GM23338 (cell line): ENCODE data around the gene ADD1. TPM values are rescaled to one million over a fixed set of nuclear protein-coding genes. Genes with fewer than 3 reads are reported as not detected.

ENCODE experiments used
- ATAC-seq: fragments of 200-7000 bp; cut with Tn5 transposase; 3 replicates; pipeline ENCODE4 v1.9.1; 2020
- DNase-seq: peaks from one replicate; pipeline ENCODE4 v3.0.0-alpha.2; 2015; ENCODE audit warnings: low spot score
- H2AFZ ChIP-seq: fragments of 200-600 bp; sonication (generic); 2 replicates; pipeline ENCODE4 v1.8.0; 2016; ENCODE audit warnings: antibody characterized with exemption, mild to moderate bottlenecking, moderate library complexity
- H3F3A ChIP-seq: fragments of 200-600 bp; sonication (generic); replicated peaks from 2 replicates; pipeline ENCODE4 v1.8.0; 2017; ENCODE audit warnings: antibody characterized with exemption, mixed run types, low read depth
- H3K27ac ChIP-seq: fragments of 200-600 bp; sonication (generic); 2 replicates; pipeline ENCODE4 v1.6.1; 2016; ENCODE audit warnings: low read depth
- H3K27me3 ChIP-seq: fragments of 200-600 bp; sonication (generic); 2 replicates; pipeline ENCODE4 v1.8.0; 2016; ENCODE audit warnings: mild to moderate bottlenecking, mixed run types, moderate library complexity; ENCODE audit not compliant: insufficient read depth
- H3K36me3 ChIP-seq: fragments of 200-600 bp; sonication (generic); 2 replicates; pipeline ENCODE4 v1.8.0; 2016; ENCODE audit warnings: mild to moderate bottlenecking; ENCODE audit not compliant: insufficient read depth
- H3K4me1 ChIP-seq: fragments of 200-600 bp; sonication (generic); 2 replicates; pipeline ENCODE4 v1.8.0; 2016; ENCODE audit warnings: mild to moderate bottlenecking, moderate library complexity; ENCODE audit not compliant: insufficient read depth
- H3K4me2 ChIP-seq: fragments of 200-600 bp; sonication (generic); 2 replicates; pipeline ENCODE4 v1.7.1; 2017; ENCODE audit warnings: mixed run types
- H3K4me3 ChIP-seq: fragments of 200-600 bp; sonication (generic); 2 replicates; pipeline ENCODE4 v1.6.1; 2016; ENCODE audit warnings: mixed run types
- H3K79me2 ChIP-seq: fragments of 200-600 bp; sonication (generic); replicated peaks from 2 replicates; pipeline ENCODE4 v1.8.0; 2017; ENCODE audit warnings: mild to moderate bottlenecking; ENCODE audit not compliant: insufficient read depth
- H3K9me2 ChIP-seq: fragments of 200-600 bp; sonication (generic); 2 replicates; pipeline ENCODE4 v1.8.0; 2017; ENCODE audit not compliant: insufficient read depth
- H4K20me1 ChIP-seq: fragments of 200-600 bp; sonication (generic); replicated peaks from 2 replicates; pipeline ENCODE4 v1.8.0; 2017; ENCODE audit warnings: mild to moderate bottlenecking; ENCODE audit not compliant: insufficient read depth
- H3K27ac Mint-ChIP-seq: 2 replicates; pipeline ENCODE4 v1.8.0; 2020; ENCODE audit warnings: inconsistent platforms, mild to moderate bottlenecking, moderate library complexity, mixed read lengths
- H3K27me3 Mint-ChIP-seq: 3 replicates; pipeline ENCODE4 v1.8.0; 2022; ENCODE audit warnings: low read depth, mild to moderate bottlenecking, moderate library complexity, mixed read lengths, inconsistent platforms; ENCODE audit not compliant: insufficient read depth, poor library complexity
- H3K36me3 Mint-ChIP-seq: 3 replicates; pipeline ENCODE4 v1.8.0; 2021; ENCODE audit warnings: low read depth, mild to moderate bottlenecking, inconsistent platforms, moderate library complexity, mixed read lengths
- H3K4me1 Mint-ChIP-seq: 3 replicates; pipeline ENCODE4 v1.8.0; 2020; ENCODE audit warnings: mild to moderate bottlenecking, inconsistent platforms, mixed read lengths
- H3K4me3 Mint-ChIP-seq: 3 replicates; pipeline ENCODE4 v1.8.0; 2021; ENCODE audit warnings: moderate library complexity, mild to moderate bottlenecking, inconsistent platforms, mixed read lengths
- H3K9me3 Mint-ChIP-seq: 3 replicates; pipeline ENCODE4 v1.8.0; 2020; ENCODE audit warnings: moderate library complexity, mild to moderate bottlenecking, inconsistent platforms, mixed read lengths
- EZH2 ChIP-seq: fragments of 200-600 bp; sonication (generic); IDR thresholded peaks from one replicate; pipeline ENCODE4 v1.8.0; 2017; ENCODE audit warnings: antibody characterized with exemption, mild to moderate bottlenecking, low read depth; ENCODE audit not compliant: unreplicated experiment
- JUNB ChIP-seq: IDR thresholded peaks from one replicate; pipeline ENCODE4 v1.6.1; 2016; ENCODE audit warnings: antibody characterized with exemption; ENCODE audit not compliant: unreplicated experiment
- ZNF114 ChIP-seq: fragments of 250-450 bp; sonication (Bioruptor Pico); IDR thresholded peaks from 2 replicates; pipeline ENCODE4 v1.5.0; 2020; ENCODE audit warnings: mild to moderate bottlenecking, moderate library complexity
- ZNF331 ChIP-seq: fragments of 250-450 bp; sonication (Bioruptor Pico); IDR thresholded peaks from 2 replicates; pipeline ENCODE4 v1.5.0; 2020; ENCODE audit warnings: low read depth, mild to moderate bottlenecking, moderate library complexity
- polyA plus RNA-seq: library from polyadenylated mRNA; unstranded; fragments of >200 nt; fragmentation: Nextera tagmentation; extraction: Ambion mirVana; gene quantifications from 2 replicates; pipeline ENCODE4 v1.2.1, GENCODE V29; 2016
- total RNA-seq: library from RNA; depleted of rRNA; stranded (reverse); fragments of >200 nt; shearing (Covaris generic); gene quantifications from 2 replicates; pipeline ENCODE4 v1.2.3, GENCODE V29; 2014
- TF ChIP-seq, protein P1 (sequence below), 2 experiments: fragments of 200-600 bp in 1 of 2; sonication (generic) in 1 of 2; conservative IDR thresholded peaks; 2 replicates each; pipeline versions ENCODE4 v1.5.1 to v1.6.1; 2016 to 2017; ENCODE audit warnings: antibody characterized with exemption in 2 of 2, low read depth in 2 of 2, mild to moderate bottlenecking in 2 of 2, moderate library complexity in 1 of 2
- TF ChIP-seq, protein P2 (sequence below): fragments of 250-450 bp; sonication (Bioruptor Pico); IDR thresholded peaks from 2 replicates; pipeline ENCODE4 v1.5.0; 2020; ENCODE audit warnings: mild to moderate bottlenecking, moderate library complexity
- TF ChIP-seq, protein P3 (sequence below): IDR thresholded peaks from one replicate; pipeline ENCODE4 v1.6.1; 2018; ENCODE audit warnings: antibody characterized with exemption; ENCODE audit not compliant: unreplicated experiment

ADD1 gene
- total and polyA plus RNA-seq, 2 experiments from 2014 or later, result 126 to 144 TPM

DNA sequence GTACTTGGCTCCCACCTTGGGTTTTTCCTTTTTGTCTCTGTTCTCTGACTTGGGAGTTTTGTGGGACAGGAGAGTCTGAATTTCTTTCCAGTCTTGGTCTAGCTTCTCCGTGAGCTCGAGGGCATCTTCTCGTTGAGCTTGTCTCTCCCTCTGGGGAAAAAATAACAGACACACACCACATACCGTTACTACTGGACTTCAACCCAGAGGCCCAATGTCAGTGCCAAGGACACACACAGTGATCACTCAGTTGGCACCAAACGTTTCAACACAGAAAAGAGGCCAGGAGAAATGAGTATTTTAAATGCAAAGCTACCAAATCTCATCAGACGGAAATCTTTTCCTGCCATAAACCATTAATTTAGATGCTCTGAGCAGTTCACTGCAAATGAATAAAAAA lies 109.9 kb downstream of the ADD1 start:
- ATAC-seq (no peak), DNase-seq (no peak)
- Mint-ChIP-seq H3K36me3 (peaks cover 99% of the 10 kb centered on the region), H3K9me3 (peaks cover 43% of the 10 kb centered on the region), H3K4me1 (no peaks in the 10 kb centered on the region), H3K27ac (no peak overlapping the region), H3K27me3 (peaks cover 29% of the 10 kb centered on the region), H3K4me3 (no peak overlapping the region)
- Histone ChIP-seq H3K27ac (no peak overlapping the region), H3K36me3 (peaks cover 72% of the 10 kb centered on the region), H3K4me2 (no peak overlapping the region), H3K27me3 (0 out of 2 replicates have a peak, but pooled peaks cover 3% of the 10 kb centered on the region), H3K4me3 (no peak overlapping the region), H4K20me1 (peaks cover 18% of the 10 kb centered on the region), H3K79me2 (peaks cover 33% of the 10 kb centered on the region), H3F3A (peaks cover 18% of the 10 kb centered on the region), H2AFZ (no peak overlapping the region), H3K4me1 (no peaks in the 10 kb centered on the region), H3K9me2 (0 out of 2 replicates have a peak, but pooled peaks cover 12% of the 10 kb centered on the region)
- TF ChIP-seq, protein P1, sequence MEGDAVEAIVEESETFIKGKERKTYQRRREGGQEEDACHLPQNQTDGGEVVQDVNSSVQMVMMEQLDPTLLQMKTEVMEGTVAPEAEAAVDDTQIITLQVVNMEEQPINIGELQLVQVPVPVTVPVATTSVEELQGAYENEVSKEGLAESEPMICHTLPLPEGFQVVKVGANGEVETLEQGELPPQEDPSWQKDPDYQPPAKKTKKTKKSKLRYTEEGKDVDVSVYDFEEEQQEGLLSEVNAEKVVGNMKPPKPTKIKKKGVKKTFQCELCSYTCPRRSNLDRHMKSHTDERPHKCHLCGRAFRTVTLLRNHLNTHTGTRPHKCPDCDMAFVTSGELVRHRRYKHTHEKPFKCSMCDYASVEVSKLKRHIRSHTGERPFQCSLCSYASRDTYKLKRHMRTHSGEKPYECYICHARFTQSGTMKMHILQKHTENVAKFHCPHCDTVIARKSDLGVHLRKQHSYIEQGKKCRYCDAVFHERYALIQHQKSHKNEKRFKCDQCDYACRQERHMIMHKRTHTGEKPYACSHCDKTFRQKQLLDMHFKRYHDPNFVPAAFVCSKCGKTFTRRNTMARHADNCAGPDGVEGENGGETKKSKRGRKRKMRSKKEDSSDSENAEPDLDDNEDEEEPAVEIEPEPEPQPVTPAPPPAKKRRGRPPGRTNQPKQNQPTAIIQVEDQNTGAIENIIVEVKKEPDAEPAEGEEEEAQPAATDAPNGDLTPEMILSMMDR (conservative IDR thresholded peaks at IDR 0.05; ENCODE audit: low read depth in 2 of 2), result no peak
- TF ChIP-seq, protein P2, sequence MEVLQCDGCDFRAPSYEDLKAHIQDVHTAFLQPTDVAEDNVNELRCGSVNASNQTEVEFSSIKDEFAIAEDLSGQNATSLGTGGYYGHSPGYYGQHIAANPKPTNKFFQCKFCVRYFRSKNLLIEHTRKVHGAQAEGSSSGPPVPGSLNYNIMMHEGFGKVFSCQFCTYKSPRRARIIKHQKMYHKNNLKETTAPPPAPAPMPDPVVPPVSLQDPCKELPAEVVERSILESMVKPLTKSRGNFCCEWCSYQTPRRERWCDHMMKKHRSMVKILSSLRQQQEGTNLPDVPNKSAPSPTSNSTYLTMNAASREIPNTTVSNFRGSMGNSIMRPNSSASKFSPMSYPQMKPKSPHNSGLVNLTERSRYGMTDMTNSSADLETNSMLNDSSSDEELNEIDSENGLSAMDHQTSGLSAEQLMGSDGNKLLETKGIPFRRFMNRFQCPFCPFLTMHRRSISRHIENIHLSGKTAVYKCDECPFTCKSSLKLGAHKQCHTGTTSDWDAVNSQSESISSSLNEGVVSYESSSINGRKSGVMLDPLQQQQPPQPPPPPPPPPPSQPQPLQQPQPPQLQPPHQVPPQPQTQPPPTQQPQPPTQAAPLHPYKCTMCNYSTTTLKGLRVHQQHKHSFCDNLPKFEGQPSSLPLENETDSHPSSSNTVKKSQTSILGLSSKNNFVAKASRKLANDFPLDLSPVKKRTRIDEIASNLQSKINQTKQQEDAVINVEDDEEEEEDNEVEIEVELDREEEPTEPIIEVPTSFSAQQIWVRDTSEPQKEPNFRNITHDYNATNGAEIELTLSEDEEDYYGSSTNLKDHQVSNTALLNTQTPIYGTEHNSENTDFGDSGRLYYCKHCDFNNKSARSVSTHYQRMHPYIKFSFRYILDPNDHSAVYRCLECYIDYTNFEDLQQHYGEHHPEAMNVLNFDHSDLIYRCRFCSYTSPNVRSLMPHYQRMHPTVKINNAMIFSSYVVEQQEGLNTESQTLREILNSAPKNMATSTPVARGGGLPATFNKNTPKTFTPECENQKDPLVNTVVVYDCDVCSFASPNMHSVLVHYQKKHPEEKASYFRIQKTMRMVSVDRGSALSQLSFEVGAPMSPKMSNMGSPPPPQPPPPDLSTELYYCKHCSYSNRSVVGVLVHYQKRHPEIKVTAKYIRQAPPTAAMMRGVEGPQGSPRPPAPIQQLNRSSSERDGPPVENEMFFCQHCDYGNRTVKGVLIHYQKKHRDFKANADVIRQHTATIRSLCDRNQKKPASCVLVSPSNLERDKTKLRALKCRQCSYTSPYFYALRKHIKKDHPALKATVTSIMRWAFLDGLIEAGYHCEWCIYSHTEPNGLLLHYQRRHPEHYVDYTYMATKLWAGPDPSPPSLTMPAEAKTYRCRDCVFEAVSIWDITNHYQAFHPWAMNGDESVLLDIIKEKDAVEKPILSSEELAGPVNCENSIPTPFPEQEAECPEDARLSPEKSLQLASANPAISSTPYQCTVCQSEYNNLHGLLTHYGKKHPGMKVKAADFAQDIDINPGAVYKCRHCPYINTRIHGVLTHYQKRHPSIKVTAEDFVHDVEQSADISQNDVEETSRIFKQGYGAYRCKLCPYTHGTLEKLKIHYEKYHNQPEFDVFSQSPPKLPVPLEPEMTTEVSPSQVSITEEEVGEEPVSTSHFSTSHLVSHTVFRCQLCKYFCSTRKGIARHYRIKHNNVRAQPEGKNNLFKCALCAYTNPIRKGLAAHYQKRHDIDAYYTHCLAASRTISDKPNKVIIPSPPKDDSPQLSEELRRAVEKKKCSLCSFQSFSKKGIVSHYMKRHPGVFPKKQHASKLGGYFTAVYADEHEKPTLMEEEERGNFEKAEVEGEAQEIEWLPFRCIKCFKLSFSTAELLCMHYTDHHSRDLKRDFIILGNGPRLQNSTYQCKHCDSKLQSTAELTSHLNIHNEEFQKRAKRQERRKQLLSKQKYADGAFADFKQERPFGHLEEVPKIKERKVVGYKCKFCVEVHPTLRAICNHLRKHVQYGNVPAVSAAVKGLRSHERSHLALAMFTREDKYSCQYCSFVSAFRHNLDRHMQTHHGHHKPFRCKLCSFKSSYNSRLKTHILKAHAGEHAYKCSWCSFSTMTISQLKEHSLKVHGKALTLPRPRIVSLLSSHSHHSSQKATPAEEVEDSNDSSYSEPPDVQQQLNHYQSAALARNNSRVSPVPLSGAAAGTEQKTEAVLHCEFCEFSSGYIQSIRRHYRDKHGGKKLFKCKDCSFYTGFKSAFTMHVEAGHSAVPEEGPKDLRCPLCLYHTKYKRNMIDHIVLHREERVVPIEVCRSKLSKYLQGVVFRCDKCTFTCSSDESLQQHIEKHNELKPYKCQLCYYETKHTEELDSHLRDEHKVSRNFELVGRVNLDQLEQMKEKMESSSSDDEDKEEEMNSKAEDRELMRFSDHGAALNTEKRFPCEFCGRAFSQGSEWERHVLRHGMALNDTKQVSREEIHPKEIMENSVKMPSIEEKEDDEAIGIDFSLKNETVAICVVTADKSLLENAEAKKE (CRISPR knock-in tag), result no peak
- TF ChIP-seq, protein P3, sequence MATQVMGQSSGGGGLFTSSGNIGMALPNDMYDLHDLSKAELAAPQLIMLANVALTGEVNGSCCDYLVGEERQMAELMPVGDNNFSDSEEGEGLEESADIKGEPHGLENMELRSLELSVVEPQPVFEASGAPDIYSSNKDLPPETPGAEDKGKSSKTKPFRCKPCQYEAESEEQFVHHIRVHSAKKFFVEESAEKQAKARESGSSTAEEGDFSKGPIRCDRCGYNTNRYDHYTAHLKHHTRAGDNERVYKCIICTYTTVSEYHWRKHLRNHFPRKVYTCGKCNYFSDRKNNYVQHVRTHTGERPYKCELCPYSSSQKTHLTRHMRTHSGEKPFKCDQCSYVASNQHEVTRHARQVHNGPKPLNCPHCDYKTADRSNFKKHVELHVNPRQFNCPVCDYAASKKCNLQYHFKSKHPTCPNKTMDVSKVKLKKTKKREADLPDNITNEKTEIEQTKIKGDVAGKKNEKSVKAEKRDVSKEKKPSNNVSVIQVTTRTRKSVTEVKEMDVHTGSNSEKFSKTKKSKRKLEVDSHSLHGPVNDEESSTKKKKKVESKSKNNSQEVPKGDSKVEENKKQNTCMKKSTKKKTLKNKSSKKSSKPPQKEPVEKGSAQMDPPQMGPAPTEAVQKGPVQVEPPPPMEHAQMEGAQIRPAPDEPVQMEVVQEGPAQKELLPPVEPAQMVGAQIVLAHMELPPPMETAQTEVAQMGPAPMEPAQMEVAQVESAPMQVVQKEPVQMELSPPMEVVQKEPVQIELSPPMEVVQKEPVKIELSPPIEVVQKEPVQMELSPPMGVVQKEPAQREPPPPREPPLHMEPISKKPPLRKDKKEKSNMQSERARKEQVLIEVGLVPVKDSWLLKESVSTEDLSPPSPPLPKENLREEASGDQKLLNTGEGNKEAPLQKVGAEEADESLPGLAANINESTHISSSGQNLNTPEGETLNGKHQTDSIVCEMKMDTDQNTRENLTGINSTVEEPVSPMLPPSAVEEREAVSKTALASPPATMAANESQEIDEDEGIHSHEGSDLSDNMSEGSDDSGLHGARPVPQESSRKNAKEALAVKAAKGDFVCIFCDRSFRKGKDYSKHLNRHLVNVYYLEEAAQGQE, result no peak
- TF ChIP-seq EZH2 (no peak), JUNB (no peak), ZNF114 (no peak), ZNF331 (no peak)
